GM23338 (cell line): ENCODE results near the gene RAPGEFL1.

Experiments
- CTCF ChIP-seq, 2 experiments: fragments of 200-600 bp in 1 of 2; sonication (generic) in 1 of 2; conservative IDR thresholded peaks; 2 replicates each; pipeline versions ENCODE4 v1.5.1 to v1.6.1; 2016 to 2017; ENCODE audit warnings: antibody characterized with exemption in 2 of 2, low read depth in 2 of 2, mild to moderate bottlenecking in 2 of 2, moderate library complexity in 1 of 2
- EZH2 ChIP-seq: fragments of 200-600 bp; sonication (generic); IDR thresholded peaks from one replicate; pipeline ENCODE4 v1.8.0; 2017; ENCODE audit warnings: antibody characterized with exemption, mild to moderate bottlenecking, low read depth; ENCODE audit not compliant: unreplicated experiment
- JUNB ChIP-seq: IDR thresholded peaks from one replicate; pipeline ENCODE4 v1.6.1; 2016; ENCODE audit warnings: antibody characterized with exemption; ENCODE audit not compliant: unreplicated experiment
- POLR2AphosphoS5 ChIP-seq: IDR thresholded peaks from 2 replicates; pipeline ENCODE4 v1.6.1; 2016; ENCODE audit warnings: antibody characterized with exemption, low read depth
- REST ChIP-seq: IDR thresholded peaks from one replicate; pipeline ENCODE4 v1.6.1; 2018; ENCODE audit warnings: antibody characterized with exemption; ENCODE audit not compliant: unreplicated experiment
- STAT1 ChIP-seq: IDR thresholded peaks from one replicate; pipeline ENCODE4 v1.6.1; 2016; ENCODE audit warnings: antibody characterized with exemption; ENCODE audit not compliant: unreplicated experiment

- TF ChIP-seq CTCF (conservative IDR thresholded peaks at IDR 0.05; ENCODE audit: low read depth in 2 of 2) (no peak), REST (no peak), EZH2 (no peak), POLR2AphosphoS5 (no peak), STAT1 (no peak), JUNB (no peak)
Measured at GRCh38 chr17:40209404-40210093, 32.3 kb downstream of the RAPGEFL1 start.
